GM21576 (cell line): Measurements from ENCODE around the gene PPA2.

Source experiments
- ATAC-seq: cut with Tn5 transposase; IDR thresholded peaks from one replicate; pipeline ENCODE4 v1.9.1; 2021; ENCODE audit warnings: mild to moderate bottlenecking, moderate library complexity; ENCODE audit not compliant: unreplicated experiment

PPA2 gene

GRCh38 chr4:105400901-105401677 is 72.8 kb downstream of the PPA2 start:
- no peak for ATAC-seq

DNA sequence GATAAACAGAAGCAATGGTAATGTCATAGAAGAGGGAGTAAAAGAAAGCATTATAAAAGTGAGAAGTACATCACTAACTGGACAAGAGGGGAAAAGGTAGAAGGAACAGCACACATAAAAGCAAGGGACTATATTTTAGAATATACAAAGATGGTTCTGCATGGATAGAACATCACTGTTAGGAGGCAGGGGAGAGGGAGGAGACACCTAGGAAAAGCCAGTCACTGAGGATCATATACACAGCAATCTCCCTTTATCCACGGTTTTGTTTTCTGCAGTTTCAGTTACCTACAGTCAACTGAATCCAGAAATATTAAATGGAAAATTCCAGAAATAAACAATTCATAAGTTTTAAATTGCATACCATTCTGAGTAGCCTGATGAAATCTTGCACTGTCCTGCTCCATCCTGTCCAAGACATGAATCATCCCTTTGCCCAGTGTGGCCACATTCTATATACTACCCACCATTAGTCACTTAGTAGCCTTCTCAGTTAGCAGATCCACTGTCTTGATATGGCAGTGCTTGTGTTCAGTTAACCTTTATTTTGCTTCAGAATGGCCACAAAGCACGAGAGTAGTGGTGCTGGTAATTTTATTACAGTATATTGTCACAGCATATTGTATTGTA is 74.2 kb downstream of the PPA2 start:
- ATAC-seq: no peak

- no peak for ATAC-seq
Observed at GRCh38 chr4:105392858-105393257, 81.0 kb downstream of the PPA2 start.

GRCh38 chr4:105389167-105389566 is 84.7 kb downstream of the PPA2 start:
- ATAC-seq: no peak

- ATAC-seq: no peak
Observed at GRCh38 chr4:105387466-105387865, 86.4 kb downstream of the PPA2 start.

DNA sequence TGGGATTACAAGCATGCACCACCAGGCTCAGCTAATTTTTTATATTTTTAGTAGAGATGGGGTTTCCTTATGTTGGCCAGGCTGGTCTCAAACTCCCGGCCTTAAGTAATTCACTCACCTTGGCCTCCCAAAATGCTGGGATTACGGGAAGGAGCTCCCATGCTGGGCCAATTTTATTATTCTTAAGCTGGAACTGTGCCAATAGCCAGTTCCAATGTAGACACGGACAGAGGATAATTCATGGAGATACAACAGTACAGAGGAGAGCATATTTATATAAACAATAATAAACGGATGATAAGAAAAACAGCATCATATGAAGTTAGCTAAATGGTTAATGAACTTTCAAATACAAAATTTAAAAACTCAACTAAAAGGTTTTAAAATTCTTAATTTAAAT is 87.8 kb downstream of the PPA2 start:
- no peak for ATAC-seq

DNA sequence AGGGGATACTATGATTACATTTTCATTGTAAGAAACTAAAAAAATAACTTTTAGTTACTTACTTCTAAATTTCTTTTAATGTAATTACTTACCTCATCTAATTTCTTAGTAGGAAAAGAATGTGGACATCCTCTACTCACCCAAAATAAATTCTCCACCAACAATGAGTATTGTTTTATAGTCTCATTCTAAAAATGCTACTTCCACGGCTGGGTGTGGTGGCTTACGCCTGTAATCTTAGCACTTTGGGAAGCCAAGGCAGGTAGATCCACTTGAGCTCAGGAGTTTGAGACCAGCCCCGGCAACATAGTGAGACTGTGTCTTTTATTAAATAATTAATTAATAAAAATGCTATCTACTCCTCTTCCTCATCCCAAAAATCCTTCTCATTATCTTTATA is 99.8 kb downstream of the PPA2 start:
- ATAC-seq: no peak

DNA sequence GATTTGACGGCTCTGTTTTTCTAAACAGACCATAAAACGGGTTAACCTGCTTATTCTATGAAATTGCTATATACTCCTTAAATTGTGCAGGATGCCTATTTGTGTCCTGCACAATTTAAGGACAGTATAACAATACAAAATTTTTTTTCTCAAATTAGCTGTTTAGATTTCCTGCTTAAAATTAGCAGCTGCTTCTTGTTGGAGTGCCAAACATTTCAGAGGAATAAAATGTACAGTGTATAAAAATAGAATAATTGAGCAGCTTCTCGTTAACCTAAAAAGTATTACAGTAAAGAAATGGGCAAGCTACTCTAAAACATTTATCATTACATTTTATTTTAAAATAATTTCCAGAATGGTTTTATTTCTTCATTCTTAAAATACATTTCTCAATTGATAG is 100.5 kb downstream of the PPA2 start:
- ATAC-seq: no peak

GRCh38 chr4:105369988-105370387 is 103.9 kb downstream of the PPA2 start:
- ATAC-seq: no peak

GRCh38 chr4:105361053-105361452 is 112.8 kb downstream of the PPA2 start:
- ATAC-seq: no peak

- ATAC-seq: no peak
Observed at GRCh38 chr4:105357258-105357980, 116.4 kb downstream of the PPA2 start.

DNA sequence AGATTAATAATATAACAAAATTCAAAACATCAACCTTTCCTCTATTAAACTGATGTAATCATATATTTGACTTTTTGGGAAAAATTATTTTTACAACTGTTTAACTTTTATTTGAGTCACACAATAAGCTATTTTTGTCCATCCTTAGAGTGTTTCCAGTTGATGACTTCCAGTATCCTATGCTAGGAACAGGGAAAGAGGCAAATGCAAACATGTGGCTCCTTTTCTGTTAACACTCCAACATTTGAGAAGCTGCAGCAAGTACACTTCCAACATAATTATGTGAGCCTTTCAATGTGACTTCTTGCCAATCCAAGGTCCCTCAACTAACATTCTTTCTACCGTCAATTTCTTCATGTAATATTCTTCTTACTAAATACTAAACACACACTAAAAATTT is 117.7 kb downstream of the PPA2 start:
- no peak for ATAC-seq

DNA sequence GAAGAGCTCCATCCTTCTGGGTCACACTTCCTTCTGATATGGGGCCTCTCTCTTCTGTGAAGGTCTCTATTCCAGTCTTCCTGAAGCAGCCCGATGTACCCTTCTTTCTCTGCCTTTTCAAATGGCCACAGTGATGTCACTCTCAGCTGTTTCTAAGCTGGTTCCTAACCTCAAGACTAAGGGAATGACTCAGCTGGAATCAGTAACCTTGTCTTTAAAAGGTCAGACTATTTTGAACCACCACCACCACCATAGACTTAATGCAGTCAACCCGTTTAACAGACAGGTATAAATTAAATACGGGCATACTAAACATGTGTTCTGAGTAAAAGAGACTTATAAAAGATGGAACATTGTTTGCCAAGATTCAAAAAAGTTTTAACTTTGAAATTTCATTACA is 121.0 kb downstream of the PPA2 start:
- peak; percentile 61 for ATAC-seq

DNA sequence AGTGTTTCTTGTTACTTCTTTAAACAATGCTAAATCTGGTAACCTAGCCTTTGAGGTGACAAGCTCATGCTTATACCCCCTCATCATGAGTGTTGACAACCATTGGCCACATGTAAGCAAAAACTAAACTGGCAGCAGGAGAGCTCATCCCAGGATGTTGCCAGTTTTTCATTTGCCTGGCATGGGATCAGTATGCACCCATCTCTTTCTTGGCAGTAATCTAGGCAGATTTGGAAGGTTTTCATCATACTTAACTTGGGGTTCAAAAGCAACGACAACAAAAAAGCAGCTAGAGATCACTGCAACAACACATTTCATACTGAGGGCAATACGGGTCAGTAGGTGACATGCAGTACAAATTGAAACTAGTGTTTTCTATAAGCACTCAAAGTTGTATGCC is 122.0 kb downstream of the PPA2 start:
- no peak for ATAC-seq

GRCh38 chr4:105350859-105351490 is 122.9 kb downstream of the PPA2 start:
- no peak for ATAC-seq

DNA sequence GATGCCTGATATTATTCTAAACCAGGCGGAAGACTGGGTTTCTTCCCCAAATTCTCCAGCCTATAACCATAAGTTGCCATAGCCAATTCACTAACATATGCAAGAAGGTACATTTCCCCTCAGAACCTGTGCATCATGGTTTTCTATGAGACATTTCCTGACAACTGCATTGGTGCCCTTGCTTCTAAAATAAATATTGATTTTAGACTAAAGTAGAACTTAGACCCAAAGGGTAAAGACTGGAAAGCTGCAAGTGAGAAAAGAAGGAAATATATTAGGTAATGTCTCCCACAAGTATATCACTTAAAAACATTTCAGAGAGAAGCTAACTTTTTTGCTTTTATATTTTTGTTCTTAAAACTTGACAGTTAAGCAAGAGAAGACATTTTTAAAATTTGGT is 125.1 kb downstream of the PPA2 start:
- ATAC-seq: no peak

- ATAC-seq: no peak
Observed at GRCh38 chr4:105346869-105347268, 127.0 kb downstream of the PPA2 start.

- no peak for ATAC-seq
Observed at GRCh38 chr4:105345838-105346237, 128.0 kb downstream of the PPA2 start.

- no peak for ATAC-seq
Observed at GRCh38 chr4:105345358-105345757, 128.5 kb downstream of the PPA2 start.

- no peak for ATAC-seq
Observed at GRCh38 chr4:105344141-105344540, 129.7 kb downstream of the PPA2 start.

DNA sequence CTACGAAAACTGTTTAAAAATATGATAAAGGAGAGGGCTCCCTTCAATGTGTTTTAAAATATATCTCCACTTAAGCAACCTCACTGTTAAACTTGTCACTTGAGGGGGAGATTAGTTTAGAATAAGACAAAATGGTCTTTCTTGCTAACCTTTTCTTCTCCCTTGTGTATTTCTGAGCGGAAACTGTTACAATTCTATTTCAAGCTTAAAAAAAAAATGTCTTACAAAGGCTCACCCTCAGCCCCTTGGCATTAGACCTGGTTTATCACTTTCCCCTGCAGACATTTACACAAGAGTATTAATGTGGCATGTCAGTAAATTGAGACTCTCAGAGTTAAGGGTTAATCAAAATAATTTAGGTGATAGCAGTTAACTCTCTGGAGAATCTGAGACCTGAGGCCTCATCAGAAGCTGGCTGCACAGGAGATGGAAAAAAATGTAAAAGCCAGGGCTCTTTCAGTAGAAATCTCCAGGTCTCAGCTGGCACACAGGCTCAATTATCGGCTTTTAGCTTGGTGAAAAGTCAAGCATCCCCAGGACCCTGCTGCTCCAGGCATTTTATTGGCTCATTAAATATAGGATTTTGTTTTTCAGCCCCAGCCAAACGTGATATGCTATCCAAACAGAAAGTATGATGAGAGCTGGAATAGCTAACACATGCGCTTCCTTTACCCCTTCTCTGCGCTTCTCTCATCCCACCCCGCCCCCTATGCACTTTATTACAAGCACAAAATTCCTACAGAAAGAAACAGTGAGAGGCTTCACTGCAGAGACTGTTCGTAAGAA is 130.5 kb downstream of the PPA2 start:
- ATAC-seq: no peak
